Stimulated activated CD8-positive, alpha-beta memory T cell treated with anti-CD3 and anti-CD28 coated beads, Interleukin-15, amount 100 ng/mL, for 24 hours (primary cell): ENCODE results near the gene IRF2BP2.

Experiments
- DNase-seq: peaks from one replicate; pipeline ENCODE4 v3.0.0-alpha.2; 2020; ENCODE audit warnings: low read depth

The IRF2BP2 gene

GRCh38 chr1:234634387-234634786 lies 24.4 kb upstream of the IRF2BP2 start:
- no peak for DNase-seq

- DNase-seq: no peak
Observed at GRCh38 chr1:234633246-234634003, 23.4 kb upstream of the IRF2BP2 start.

- DNase-seq: no peak
Observed at GRCh38 chr1:234632225-234632624, 22.2 kb upstream of the IRF2BP2 start.

- DNase-seq: no peak
Observed at GRCh38 chr1:234631721-234632125, 21.7 kb upstream of the IRF2BP2 start.

GRCh38 chr1:234629026-234629425 lies 19.0 kb upstream of the IRF2BP2 start:
- no peak for DNase-seq

- no peak for DNase-seq
Observed at GRCh38 chr1:234628089-234628488, 18.1 kb upstream of the IRF2BP2 start.

- no peak for DNase-seq
Observed at GRCh38 chr1:234627009-234627950, 17.3 kb upstream of the IRF2BP2 start.

- DNase-seq: no peak
Observed at GRCh38 chr1:234626391-234626790, 16.4 kb upstream of the IRF2BP2 start.

GRCh38 chr1:234624724-234625117 lies 14.7 kb upstream of the IRF2BP2 start:
- no peak for DNase-seq

GRCh38 chr1:234621657-234622335 lies 11.8 kb upstream of the IRF2BP2 start:
- no peak for DNase-seq

- no peak for DNase-seq
Observed at GRCh38 chr1:234621127-234621468, 11.1 kb upstream of the IRF2BP2 start.

- DNase-seq: no peak
Observed at GRCh38 chr1:234620272-234621126, 10.5 kb upstream of the IRF2BP2 start.

- DNase-seq: no peak
Observed at GRCh38 chr1:234619794-234620247, 9.8 kb upstream of the IRF2BP2 start.

- no peak for DNase-seq
Observed at GRCh38 chr1:234619071-234619480, 9.1 kb upstream of the IRF2BP2 start.

GRCh38 chr1:234618737-234619049 lies 8.7 kb upstream of the IRF2BP2 start:
- DNase-seq: no peak

- DNase-seq: no peak
Observed at GRCh38 chr1:234617986-234618736, 8.2 kb upstream of the IRF2BP2 start.

GRCh38 chr1:234617131-234617985 lies 7.4 kb upstream of the IRF2BP2 start:
- DNase-seq: no peak

GRCh38 chr1:234616644-234617043 lies 6.7 kb upstream of the IRF2BP2 start:
- DNase-seq: no peak

GRCh38 chr1:234614081-234614489 lies 4.1 kb upstream of the IRF2BP2 start:
- DNase-seq: no peak
